SHP77 treated with DMSO at 0.1 percent for 48 hours (cell line): ENCODE measurements around the gene UMAD1.

Source experiments
- DNase-seq: peaks from one replicate; lab custom pipeline; 2025; lab: John Stamatoyannopoulos, UW

Gene UMAD1

DNA sequence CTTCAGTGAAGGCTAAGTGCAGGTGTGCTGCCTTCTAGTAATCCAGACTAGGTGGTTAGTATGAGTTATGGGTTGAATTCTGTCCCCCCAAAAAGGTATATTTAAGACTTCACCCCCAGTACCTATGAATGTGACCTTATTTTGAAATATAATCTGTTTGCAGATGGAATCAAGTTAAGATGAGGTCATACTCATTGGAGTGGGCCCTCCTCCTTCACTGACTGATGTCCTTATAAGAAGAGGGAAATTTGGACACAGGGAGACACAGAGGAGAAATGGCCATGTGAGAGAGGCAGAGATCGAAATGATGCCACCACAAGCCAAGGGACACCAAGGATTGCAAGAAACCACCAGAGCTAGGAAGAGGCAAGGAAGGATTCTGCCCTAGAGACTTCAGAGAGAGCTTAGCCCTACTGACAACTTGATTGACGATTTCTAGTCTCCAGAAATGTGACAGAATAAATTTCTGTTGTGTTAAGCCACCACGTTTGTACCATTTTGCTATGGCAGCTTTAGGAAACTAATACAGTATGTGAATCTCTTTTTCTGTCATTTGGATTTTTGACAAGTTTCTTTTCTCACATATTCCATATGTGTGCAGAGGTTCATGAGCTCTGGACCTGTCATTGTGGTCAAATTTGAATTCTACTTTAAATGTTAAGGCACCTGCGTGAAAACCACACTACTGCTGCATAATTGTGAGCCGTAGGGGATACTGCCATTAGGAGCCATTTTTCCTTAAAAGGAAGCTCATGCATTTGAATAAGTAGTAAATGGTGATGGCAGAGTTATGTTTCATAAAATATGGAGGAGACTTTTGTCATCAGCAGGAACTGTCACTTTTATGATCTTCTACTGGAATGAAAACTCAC, 80.4 kb downstream of the UMAD1 start:
- DNase-seq, result no peak

DNA sequence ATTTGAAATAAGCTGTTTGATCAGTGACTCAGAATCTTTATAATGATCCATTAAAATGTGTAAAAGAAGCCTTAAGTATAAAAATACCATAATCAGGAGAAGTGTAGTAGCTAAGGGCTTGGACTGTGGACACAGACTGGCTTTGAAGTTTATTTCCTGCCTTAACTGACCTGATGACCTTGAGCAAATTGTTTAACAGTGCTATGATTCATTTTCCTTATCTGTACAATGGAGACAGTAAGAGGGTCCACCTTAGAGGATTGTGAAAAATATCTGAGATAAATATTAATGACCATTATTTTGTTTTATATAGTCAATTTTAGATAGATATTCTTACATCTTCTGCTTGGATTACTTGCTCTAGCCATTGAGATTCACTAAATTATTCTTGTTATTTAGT, 91.2 kb downstream of the UMAD1 start:
- DNase-seq, result no peak

DNA sequence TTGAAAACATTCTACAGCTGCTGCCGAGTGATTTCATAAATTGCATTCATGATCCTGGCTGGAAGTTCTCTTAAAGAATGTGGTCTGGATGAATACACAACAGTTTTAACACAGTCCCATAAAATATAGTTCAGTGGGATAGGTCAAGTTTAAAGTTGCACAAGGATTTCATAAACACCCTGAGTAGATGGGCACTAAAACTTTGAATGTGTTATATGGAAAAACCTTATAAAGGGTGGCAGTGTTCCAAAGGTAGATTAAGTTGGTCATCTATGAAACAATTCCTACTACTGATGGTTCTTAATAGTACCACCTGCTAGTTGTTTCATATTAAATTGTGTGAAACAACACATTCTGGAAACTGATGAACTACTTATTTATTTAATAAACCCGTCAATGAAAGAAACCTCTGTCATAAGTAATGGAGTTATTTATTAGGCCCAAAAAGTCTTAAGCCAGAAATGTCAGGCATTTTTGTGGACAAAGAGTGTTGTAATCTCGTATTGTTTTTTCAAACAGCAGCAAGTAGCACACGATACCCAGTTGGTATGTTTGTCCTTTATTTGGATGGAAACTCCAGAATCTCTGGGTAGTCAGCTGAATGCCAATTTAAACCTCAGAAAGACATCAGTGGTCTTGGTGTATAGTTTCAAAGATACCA, 92.2 kb downstream of the UMAD1 start:
- DNase-seq, result no peak

- no peak for DNase-seq
Measured at GRCh38 chr7:7736671-7737070, 96.1 kb downstream of the UMAD1 start.

GRCh38 chr7:7737674-7738073, 97.1 kb downstream of the UMAD1 start:
- no peak for DNase-seq

DNA sequence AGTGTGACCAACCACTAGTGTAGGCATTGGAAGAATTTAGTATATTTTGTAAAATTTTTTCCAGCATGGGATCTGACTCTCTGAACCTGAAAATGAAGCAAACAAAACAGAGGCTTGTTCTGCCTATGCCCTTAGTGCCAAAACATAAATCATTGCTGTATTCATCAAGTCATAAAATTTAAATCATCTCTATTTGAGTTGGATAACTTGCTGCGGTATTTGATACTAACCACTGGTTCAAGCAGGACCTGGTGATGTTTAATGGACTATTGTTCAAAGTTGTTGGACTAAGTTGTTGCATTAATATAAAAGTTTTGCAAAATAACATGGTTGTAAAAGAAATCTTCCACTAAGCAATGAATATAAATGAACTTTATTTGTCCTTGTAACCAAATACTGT, 97.6 kb downstream of the UMAD1 start:
- no peak for DNase-seq

DNA sequence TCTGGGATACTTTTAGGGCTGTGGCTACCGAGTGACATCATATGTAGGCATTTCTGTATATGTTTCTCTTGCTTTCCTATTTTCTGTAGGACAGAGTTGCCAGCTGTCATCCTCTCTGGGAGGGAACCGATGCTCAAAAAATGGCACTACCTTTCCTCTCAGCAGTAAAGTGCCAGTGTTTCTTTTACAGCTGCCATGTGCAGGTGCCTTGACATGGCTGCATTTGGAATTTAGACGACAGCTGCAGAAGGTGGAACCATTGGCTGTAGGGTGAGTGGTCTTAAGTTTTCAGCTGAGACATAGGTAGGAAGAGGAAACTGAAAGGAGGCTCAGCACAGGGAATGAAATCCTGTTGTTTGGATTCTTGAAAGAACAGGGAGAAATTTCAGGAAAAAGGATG, 98.1 kb downstream of the UMAD1 start:
- no peak for DNase-seq

- DNase-seq, result no peak
Measured at GRCh38 chr7:7739204-7740036, 98.9 kb downstream of the UMAD1 start.

DNA sequence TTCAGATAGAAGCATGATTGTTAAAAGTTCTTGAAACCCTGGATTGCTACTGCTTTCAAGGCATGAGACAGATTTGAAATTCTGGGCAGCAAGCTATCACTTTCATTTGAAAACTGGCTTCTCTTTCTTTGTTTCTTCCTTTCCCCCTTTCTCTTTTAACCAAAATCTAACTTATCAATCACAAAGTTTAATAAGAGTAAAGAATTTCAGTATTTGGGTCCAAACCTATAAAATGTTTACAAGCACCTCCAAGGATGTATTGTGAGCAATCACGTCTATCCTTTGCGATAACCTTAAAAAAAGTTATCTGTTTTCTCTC, 99.4 kb downstream of the UMAD1 start:
- no peak for DNase-seq

DNA sequence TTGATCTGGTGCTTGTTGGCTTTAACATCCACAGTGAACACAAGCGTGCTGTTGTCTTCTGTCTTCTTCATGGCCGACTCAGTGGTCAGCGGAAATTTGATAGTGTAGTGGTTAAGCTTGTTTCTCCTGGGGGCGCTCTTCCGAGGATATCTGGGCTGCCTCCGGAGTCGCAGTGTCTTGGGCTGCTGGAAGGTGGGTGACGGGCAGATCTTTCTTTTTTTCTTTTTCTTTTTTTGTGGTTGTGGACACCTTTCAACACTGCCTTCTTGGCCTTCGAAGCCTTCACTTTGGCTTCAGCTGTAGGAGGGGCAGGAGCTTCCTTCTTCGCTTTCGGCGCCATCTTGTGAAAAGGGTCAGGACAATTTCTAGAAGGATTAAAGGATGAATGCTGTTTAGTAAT, 101.7 kb downstream of the UMAD1 start:
- DNase-seq, result no peak

DNA sequence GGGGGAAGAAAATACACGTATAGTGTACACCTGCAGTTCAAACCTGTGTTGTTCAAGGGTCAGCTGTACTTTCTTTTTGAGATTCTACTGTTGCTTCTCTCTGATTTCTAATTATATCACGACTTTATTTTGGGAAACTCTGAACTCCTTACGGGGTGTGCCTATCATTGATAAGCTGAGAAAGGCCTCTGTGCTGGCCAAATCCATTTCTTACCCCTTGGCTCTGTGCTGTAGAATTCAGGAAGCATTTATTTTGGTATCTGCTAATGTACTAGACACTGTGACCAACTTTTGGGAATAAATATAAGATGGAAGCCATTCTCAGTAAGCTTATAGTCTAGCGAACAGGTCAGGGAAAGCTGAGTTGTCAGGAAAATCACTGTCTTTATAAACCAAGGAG, 104.7 kb downstream of the UMAD1 start:
- no peak for DNase-seq

DNA sequence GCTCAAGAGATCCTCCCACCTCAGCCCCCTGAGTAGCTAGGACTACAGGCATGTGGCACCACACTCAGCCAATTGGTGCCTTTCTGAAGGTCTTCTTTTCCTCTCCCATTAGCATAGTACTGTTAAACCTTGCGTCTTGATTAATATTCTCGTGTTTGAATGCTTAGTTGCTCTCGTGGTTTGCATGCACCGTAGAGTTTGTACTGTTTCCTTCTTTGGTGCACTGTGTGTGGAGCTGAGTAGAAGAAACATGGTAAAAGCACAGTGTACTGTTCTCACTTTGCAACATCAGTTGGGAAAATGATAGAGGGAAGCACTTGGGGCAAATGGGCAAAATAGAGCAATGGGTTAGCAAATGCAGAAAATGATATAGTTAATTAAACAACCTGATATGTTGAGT, 105.4 kb downstream of the UMAD1 start:
- DNase-seq, result no peak

GRCh38 chr7:7746458-7746857, 105.9 kb downstream of the UMAD1 start:
- DNase-seq, result no peak

DNA sequence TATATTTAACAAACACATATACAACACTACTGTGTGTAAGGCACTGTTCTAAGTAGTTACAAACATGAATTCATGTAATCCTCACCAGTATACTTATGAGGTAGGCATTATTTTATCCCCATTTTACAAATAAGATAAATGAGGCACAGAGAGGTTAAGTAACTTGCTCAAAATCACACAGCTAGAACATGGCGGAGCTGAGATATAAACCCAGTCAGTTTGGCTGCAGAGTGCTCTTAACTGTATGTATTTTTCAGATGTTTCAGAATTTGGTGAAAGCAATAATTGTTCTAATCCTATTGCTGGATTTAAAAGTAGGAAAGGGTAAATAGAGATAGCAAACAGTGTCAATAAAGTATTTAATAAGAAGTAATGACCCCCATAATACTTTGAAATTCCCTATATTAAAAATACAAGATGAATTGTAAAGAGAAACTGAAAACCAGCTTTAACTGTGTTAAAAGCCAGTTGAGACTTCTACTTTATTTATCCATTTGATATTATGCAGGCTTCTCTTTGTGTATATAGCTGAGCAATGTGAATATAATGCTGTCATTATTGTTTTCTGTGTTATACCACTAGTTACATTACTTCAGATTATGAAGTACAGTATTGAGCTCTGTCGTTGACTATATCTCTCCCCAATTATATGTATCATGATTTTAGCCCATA, 110.2 kb downstream of the UMAD1 start:
- DNase-seq, result no peak

DNA sequence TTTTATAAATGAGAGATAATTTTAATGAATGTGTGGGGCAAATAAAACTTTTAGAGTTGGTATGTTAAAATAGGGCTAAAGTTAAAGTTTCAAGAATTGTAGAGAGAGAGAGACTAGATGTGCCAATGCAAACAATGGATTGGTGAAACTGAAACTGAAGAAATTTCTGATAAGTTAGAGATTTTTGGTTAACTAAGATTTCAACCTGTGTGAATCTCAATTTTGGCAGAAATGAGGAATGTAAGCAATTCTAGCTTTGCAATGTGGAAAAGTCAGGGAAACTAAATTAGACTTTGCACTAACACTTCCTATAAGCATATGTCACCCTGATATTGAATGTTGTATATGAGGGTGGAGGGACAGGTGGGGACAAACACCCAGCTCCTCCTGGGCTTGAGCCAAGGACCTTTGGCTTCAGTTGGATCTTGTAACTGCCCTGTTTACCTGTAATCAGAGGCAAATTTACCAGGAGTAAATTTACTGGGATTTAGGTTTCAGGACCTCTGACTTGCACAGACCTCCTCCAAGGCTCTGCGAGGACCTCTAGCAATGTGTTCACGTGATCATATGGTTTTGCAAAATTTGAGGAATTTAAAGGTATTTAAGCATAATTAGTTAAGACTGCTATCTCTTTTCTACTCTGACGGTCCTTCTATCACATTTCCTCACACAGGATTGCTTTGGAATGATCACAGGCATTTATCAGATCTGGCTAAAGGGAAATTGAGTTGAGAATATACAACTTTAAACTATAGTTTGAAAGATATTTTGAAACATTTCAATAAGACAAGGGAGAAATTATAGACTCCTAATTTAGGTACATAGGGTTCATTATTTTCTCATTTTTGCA, 110.9 kb downstream of the UMAD1 start:
- no peak for DNase-seq

DNA sequence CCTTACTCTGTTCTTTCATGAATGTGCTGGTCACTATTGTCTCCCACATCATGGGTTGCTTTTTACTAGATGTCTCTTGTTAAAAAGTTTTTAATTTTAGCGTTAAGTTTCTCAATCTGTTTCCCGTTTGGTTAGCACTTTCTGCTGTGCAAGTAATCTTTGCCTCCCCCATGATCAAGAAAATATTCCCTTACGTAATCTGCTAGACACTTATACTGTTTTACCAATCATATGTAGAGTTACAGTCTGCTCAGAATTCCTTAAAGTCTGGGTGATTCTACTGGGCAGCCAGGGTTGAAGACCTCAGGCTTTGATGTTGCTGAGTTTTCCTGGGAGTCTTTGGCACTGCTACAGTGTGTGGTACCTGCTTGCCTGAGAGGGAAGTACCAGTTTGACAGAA, 116.0 kb downstream of the UMAD1 start:
- DNase-seq, result no peak

DNA sequence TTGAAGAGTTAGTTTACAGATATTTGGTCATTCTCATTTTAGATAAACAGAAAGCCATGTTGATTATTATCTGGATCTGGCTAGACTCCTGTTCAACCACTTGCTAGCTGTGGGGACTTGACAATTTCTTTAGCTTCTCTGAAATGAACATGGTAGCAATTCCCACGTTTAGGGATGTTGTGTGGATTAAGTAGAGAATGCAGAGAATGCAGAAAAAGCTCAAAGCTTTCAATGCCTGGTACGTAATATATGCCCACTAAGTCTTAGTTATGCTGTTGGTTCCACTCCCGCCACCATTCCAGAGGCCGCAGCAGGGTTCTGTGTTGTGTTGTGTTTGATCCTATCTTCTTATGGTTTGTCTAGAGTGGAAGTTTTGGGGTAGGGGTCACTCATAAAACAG, 117.0 kb downstream of the UMAD1 start:
- no peak for DNase-seq

GRCh38 chr7:7761340-7761973, 120.9 kb downstream of the UMAD1 start:
- peak; percentile 33 for DNase-seq

GRCh38 chr7:7761974-7762779, 121.6 kb downstream of the UMAD1 start:
- DNase-seq, result no peak
